GM12865 (cell line): ENCODE measurements around the gene CLCN7.

Experiments
- DNase-seq: peaks from one replicate; pipeline ENCODE4 v3.0.0; 2010; ENCODE audit warnings: low read depth
- H3K4me3 ChIP-seq: 2 replicates; pipeline ENCODE4 v1.5.1; 2011; ENCODE audit warnings: mild to moderate bottlenecking, low read depth, low read length, control low read depth
- CTCF ChIP-seq: IDR thresholded peaks from 2 replicates; pipeline ENCODE4 v1.5.1; 2011; ENCODE audit warnings: low read length, control low read depth, low read depth, inconsistent platforms; ENCODE audit not compliant: insufficient read depth; ENCODE audit errors: missing control alignments

CLCN7 gene

DNA sequence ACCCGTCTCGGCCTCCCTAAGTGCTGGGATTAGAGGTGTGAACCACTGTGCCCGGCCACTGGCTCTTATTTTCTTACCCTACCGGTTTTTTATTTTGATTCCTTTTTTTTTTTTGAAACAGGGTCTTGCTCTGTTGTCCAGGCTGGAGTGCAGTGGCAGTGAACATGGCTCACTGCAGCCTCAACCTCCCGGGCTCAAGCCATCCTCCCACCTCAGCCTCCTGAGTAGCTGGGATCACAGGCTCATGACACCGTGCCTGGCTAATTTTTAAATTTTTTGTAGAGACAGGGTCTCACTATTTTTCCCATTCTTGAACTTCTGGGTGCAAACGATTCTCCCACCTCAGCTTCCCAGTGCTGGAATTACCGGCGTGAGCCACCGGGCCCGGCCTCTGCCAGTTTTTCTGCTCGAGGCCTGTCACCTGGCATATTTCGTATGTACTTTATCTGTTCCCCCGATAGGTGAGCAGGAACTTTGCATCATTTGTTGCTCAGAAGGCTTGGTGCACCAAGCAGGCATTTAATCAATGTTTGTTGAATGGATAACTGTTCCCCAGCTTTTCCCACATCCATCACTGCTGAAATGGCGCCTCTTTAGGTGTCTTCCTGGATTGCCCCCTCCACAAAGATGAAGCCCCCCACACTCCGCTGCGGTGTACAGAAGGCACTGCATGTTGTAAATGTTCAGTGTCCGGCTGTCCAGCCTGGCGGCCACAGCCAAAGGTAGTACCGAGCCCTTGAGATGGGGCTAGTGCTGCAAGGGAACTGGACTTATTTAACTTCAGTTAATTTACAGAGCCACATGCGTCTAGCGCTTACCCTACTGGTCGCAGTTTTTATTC is 17.5 kb upstream of the CLCN7 start:
- DNase-seq, result no peak
- TF ChIP-seq CTCF, result no peak
- H3K4me3 ChIP-seq, result peak overlapping the region; percentile 95

- DNase-seq, result no peak
- no peak overlapping the region for H3K4me3 ChIP-seq
- TF ChIP-seq CTCF, result no peak
These were observed 16.5 kb upstream of the CLCN7 start for GRCh38 chr16:1491327-1491726.

DNA sequence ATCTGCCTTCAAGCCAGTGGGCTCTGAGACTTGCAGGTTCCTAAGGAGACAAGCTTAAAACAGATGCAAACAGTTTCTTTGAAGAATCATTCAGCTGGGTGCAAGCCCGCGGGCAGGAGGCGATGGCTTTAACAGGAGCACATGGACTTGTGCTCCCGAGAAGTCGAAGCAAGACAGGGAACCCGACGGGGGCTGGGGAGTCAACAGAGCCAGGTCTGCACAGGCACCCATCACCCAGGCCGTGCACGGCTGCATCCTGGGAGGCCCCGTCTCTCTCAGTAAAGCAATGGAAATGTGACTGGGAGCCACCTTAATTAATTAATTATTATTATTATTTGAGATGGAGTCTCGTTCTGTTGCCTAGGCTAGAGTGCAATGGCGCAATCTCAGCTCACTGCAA is 14.2 kb upstream of the CLCN7 start:
- no peak overlapping the region for H3K4me3 ChIP-seq
- no peak for TF ChIP-seq CTCF
- no peak for DNase-seq

- no peak for TF ChIP-seq CTCF
- H3K4me3 ChIP-seq, result no peak within 1 kb of the TSS
- no peak for DNase-seq
These were observed 13.8 kb upstream of the CLCN7 start, which contains the start of gene PTX4 for GRCh38 chr16:1488619-1489018. Gene PTX4, minus strand, starts transcription at chr16:1488944. Its CDS starts 35 bp downstream, at chr16:1488909.

- no peak overlapping the region for H3K4me3 ChIP-seq
- no peak for TF ChIP-seq CTCF
- DNase-seq, result no peak
These were observed 13.3 kb upstream of the CLCN7 start for GRCh38 chr16:1488054-1488601.

DNA sequence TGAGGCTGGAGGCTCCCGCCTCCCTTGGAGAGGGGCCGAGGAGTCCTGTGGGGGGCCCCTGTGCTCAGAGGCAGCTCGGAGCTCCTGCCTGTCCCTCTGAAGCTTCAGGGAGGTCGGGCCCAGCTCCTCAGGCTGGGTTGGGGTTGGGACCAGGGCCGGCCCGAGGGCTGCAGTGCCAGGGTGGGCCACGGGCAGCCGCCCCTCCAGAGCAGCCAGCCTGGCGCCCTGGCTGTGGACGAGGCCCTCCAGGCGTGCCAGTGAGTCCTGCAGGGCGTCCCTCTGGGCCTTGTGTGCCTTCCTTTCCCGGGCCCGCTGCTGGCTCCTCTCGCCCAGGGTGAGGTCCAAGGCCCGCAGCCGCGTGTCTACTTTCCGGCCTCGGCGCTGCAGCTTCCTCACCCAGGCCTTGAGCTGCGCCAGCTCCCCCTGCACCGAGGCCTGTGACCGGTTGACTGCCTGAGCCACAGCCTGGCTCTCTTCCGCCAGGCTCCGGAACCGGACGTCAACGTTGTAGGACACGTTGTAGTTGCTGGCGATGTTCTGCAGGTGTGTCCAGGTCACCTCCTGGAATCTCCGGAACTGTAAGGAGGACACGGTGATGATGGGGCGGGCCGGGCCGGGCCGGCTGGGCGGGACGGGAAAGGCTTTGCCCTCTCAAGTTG is 12.7 kb upstream of the CLCN7 start:
- TF ChIP-seq CTCF, result no peak
- H3K4me3 ChIP-seq, result no peak overlapping the region
- no peak for DNase-seq
